Neural cell (in vitro differentiated cells): Measurements from ENCODE around the gene GABPB2. TPM values are rescaled to one million over a fixed set of nuclear protein-coding genes. Genes with fewer than 3 reads are reported as not detected.
A peak's percentile ranks its signal among the peaks of the same experiment; 100 is the strongest.

ENCODE experiments used
- H2AFZ ChIP-seq: fragments of 200-600, 300-800 bp; sonication (generic), shearing (Covaris generic); 2 replicates; pipeline ENCODE4 v1.6.0; 2014; ENCODE audit warnings: low read depth, mild to moderate bottlenecking, antibody characterized with exemption, low read length, moderate library complexity
- H3F3A ChIP-seq: fragments of 200-600 bp; shearing (Covaris generic); 2 replicates; pipeline ENCODE4 v1.6.1; 2016; ENCODE audit warnings: mild to moderate bottlenecking, moderate library complexity, mixed read lengths, antibody characterized with exemption, low read length; ENCODE audit not compliant: insufficient read depth, poor library complexity, severe bottlenecking
- H3K27ac ChIP-seq: fragments of 200-600, 300-800 bp; sonication (generic), shearing (Covaris generic); 2 replicates; pipeline ENCODE4 v1.5.1; 2014; ENCODE audit warnings: mild to moderate bottlenecking, low read length, moderate library complexity
- H3K27me3 ChIP-seq: fragments of 300-800, 200-600 bp; sonication (generic), shearing (Covaris generic); 2 replicates; pipeline ENCODE4 v1.6.0; 2014; ENCODE audit warnings: mild to moderate bottlenecking, low read depth, low read length, moderate library complexity; ENCODE audit not compliant: insufficient read depth
- H3K36me3 ChIP-seq: fragments of 300-800, 200-600 bp; sonication (generic), shearing (Covaris generic); 2 replicates; pipeline ENCODE4 v1.5.1; 2014; ENCODE audit warnings: mild to moderate bottlenecking, antibody characterized with exemption, low read length, moderate library complexity; ENCODE audit not compliant: insufficient read depth
- H3K4me2 ChIP-seq: fragments of 300-800, 200-600 bp; sonication (generic), shearing (Covaris generic); 2 replicates; pipeline ENCODE4 v1.6.0; 2014; ENCODE audit warnings: mild to moderate bottlenecking, low read length
- H3K4me3 ChIP-seq: fragments of 300-800, 200-600 bp; sonication (generic), shearing (Covaris generic); 2 replicates; pipeline ENCODE4 v1.5.1; 2014; ENCODE audit warnings: mild to moderate bottlenecking, low read length, moderate library complexity
- H3K79me2 ChIP-seq: fragments of 200-600 bp; shearing (Covaris generic); replicated peaks from 2 replicates; pipeline ENCODE4 v1.6.0; 2014; ENCODE audit warnings: mild to moderate bottlenecking, low read length, moderate library complexity; ENCODE audit not compliant: insufficient read depth
- H3K9ac ChIP-seq: fragments of 300-800, 200-600 bp; sonication (generic), shearing (Covaris generic); 2 replicates; pipeline ENCODE4 v1.6.1; 2016; ENCODE audit warnings: mild to moderate bottlenecking, low read length, mixed read lengths
- H3K9me2 ChIP-seq: fragments of 200-600 bp; shearing (Covaris generic); 2 replicates; pipeline ENCODE4 v1.6.1; 2016; ENCODE audit warnings: mild to moderate bottlenecking, low read length, mixed read lengths; ENCODE audit not compliant: insufficient read depth
- H3K9me3 ChIP-seq: fragments of 200-600, 300-800 bp; sonication (generic), shearing (Covaris generic); 2 replicates; pipeline ENCODE4 v1.6.1; 2016; ENCODE audit warnings: mild to moderate bottlenecking, mixed run types, low read length, moderate library complexity, mixed read lengths
- H4K20me1 ChIP-seq: fragments of 200-600 bp; shearing (Covaris generic); 2 replicates; pipeline ENCODE4 v1.6.1; 2016; ENCODE audit warnings: mild to moderate bottlenecking, mixed run types; ENCODE audit not compliant: insufficient read depth
- CTCF ChIP-seq: fragments of 450-650 bp; IDR thresholded peaks from 2 replicates; pipeline ENCODE4 v1.5.1; 2014; ENCODE audit warnings: antibody characterized with exemption, mild to moderate bottlenecking, moderate library complexity; ENCODE audit not compliant: poor library complexity, severe bottlenecking
- EP300 ChIP-seq: fragments of 450-650 bp; conservative IDR thresholded peaks from 2 replicates; pipeline ENCODE4 v1.6.1; 2014; ENCODE audit warnings: antibody characterized with exemption, mild to moderate bottlenecking, moderate library complexity; ENCODE audit not compliant: poor library complexity, severe bottlenecking
- EZH2 ChIP-seq: fragments of 200-600, 300-800 bp; shearing (Covaris generic), sonication (generic); IDR thresholded peaks from 2 replicates; pipeline ENCODE4 v1.6.1; 2014; ENCODE audit warnings: antibody characterized with exemption, low read length, borderline replicate concordance, mild to moderate bottlenecking; ENCODE audit not compliant: insufficient read depth, poor library complexity, severe bottlenecking
- MXI1 ChIP-seq: fragments of 450-650 bp; conservative IDR thresholded peaks from 2 replicates; pipeline ENCODE4 v1.6.1; 2014; ENCODE audit warnings: antibody characterized with exemption, mild to moderate bottlenecking; ENCODE audit not compliant: poor library complexity, severe bottlenecking
- POLR2AphosphoS5 ChIP-seq: IDR thresholded peaks from 2 replicates; pipeline ENCODE4 v1.6.1; 2012
- RAD21 ChIP-seq: fragments of 450-650 bp; conservative IDR thresholded peaks from 2 replicates; pipeline ENCODE4 v1.6.1; 2014; ENCODE audit warnings: antibody characterized with exemption, mild to moderate bottlenecking, moderate library complexity
- SMC3 ChIP-seq: fragments of 450-650 bp; conservative IDR thresholded peaks from 2 replicates; pipeline ENCODE4 v1.6.1; 2014; ENCODE audit warnings: antibody characterized with exemption, mild to moderate bottlenecking, moderate library complexity; ENCODE audit not compliant: poor library complexity
- TAF1 ChIP-seq: IDR thresholded peaks from 2 replicates; pipeline ENCODE4 v1.6.1; 2012; ENCODE audit warnings: low read depth
- polyA plus RNA-seq: library from polyadenylated mRNA; depleted of rRNA; stranded (reverse); fragments of >200 nt; gene quantifications from 2 replicates; pipeline ENCODE4 v1.2.3, GENCODE V29; 2014
- TF ChIP-seq, protein P1 (sequence below): IDR thresholded peaks from 2 replicates; pipeline ENCODE4 v1.6.1; 2012; ENCODE audit warnings: borderline replicate concordance

The GABPB2 gene
- polyA plus RNA-seq, 1 donor from 2014 or later: 4.1 TPM

- no peaks in the 10 kb centered on the region for H3K9me3 ChIP-seq
- H3K4me3 ChIP-seq: peak overlapping the region; percentile 69
- no peaks in the 10 kb centered on the region for H3K9me2 ChIP-seq
- no peaks in the 10 kb centered on the region for H4K20me1 ChIP-seq
- peak overlapping the region; percentile 95 for H3K4me2 ChIP-seq
- peaks cover 66% of the 10 kb centered on the region for H3K79me2 ChIP-seq
- TF ChIP-seq TAF1: no peak
- no peak for TF ChIP-seq CTCF
- no peak for TF ChIP-seq MXI1
- no peak for TF ChIP-seq EZH2
- TF ChIP-seq POLR2AphosphoS5: no peak
- TF ChIP-seq EP300: no peak
- TF ChIP-seq SMC3: no peak
- TF ChIP-seq, protein P1, sequence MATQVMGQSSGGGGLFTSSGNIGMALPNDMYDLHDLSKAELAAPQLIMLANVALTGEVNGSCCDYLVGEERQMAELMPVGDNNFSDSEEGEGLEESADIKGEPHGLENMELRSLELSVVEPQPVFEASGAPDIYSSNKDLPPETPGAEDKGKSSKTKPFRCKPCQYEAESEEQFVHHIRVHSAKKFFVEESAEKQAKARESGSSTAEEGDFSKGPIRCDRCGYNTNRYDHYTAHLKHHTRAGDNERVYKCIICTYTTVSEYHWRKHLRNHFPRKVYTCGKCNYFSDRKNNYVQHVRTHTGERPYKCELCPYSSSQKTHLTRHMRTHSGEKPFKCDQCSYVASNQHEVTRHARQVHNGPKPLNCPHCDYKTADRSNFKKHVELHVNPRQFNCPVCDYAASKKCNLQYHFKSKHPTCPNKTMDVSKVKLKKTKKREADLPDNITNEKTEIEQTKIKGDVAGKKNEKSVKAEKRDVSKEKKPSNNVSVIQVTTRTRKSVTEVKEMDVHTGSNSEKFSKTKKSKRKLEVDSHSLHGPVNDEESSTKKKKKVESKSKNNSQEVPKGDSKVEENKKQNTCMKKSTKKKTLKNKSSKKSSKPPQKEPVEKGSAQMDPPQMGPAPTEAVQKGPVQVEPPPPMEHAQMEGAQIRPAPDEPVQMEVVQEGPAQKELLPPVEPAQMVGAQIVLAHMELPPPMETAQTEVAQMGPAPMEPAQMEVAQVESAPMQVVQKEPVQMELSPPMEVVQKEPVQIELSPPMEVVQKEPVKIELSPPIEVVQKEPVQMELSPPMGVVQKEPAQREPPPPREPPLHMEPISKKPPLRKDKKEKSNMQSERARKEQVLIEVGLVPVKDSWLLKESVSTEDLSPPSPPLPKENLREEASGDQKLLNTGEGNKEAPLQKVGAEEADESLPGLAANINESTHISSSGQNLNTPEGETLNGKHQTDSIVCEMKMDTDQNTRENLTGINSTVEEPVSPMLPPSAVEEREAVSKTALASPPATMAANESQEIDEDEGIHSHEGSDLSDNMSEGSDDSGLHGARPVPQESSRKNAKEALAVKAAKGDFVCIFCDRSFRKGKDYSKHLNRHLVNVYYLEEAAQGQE: no peak
- no peak for TF ChIP-seq RAD21
- H3K9ac ChIP-seq: peak overlapping the region; percentile 98
- peaks cover 10% of the 10 kb centered on the region for H3F3A ChIP-seq
- H3K27ac ChIP-seq: peak overlapping the region; percentile 99
- peak overlapping the region; percentile 22 for H2AFZ ChIP-seq
- H3K36me3 ChIP-seq: peaks cover 4% of the 10 kb centered on the region
- H3K27me3 ChIP-seq: no peaks in the 10 kb centered on the region
These were observed 11.9 kb upstream of the GABPB2 start for GRCh38 chr1:151058692-151059091.

DNA sequence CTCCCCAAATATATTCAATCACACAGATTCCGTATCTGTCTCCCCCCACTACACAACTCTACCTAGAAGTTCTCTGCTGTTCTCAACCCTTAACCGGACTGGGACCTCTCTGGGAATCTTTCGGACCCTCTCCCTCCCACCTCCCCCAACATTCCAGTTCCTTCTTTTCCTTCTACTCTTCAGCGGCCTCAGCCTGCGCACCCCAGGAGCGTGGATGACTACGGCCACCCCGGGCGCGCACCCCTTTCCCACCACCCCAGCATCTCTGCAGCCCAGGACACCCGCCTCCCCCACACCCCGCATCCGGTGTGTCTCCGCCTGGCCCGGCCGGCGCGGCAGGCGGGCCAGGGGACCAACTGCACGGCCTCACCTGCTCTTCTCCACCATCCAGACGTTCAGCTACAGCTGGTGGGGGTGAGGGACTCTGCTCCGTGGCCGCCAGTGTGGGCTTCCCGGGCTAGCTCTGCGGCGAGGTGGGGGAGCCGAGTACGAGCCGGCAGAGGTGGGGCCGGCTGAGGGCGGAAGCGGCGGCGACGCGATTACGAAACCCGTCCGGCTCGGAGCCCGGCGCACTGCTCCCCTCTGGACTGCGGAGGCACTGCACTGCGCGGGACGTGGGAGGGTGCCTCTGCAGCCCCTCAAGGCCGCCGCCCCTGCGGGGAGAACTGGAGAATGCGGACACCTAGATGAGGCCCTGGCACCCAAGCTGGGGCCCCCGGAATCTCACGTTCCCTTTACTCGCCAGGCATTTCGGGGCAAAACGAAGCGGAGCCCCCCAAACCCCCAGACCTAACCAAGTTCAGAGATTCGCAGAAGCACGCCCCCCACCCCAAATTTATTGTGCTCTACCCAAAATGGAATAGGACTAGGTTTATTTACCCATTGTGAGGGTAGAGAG is 11.2 kb upstream of the GABPB2 start, which contains the start of gene CDC42SE1:
CDC42SE1 (minus strand) TSS at position 514 of the 898 bp plus-strand sequence. CDS start 3,892 bp downstream, outside the sequence.
- Histone ChIP-seq H3K27ac (peak within 1 kb of the TSS; percentile 99), H3K79me2 (peaks cover 73% of the 10 kb centered on the region), H3K36me3 (peaks cover 4% of the 10 kb centered on the region), H4K20me1 (no peaks in the 10 kb centered on the region), H3K9me2 (no peaks in the 10 kb centered on the region), H3K9ac (peak within 1 kb of the TSS; percentile 98), H3K4me3 (peak within 1 kb of the TSS; percentile 69), H3K27me3 (no peaks in the 10 kb centered on the region), H2AFZ (peak within 1 kb of the TSS; percentile 22), H3K4me2 (peak within 1 kb of the TSS; percentile 95), H3K9me3 (no peaks in the 10 kb centered on the region), H3F3A (peaks cover 10% of the 10 kb centered on the region)
- peak; percentile 92 for TF ChIP-seq CTCF
- peak; percentile 55 for TF ChIP-seq EP300
- peak; percentile 91 for TF ChIP-seq TAF1
- TF ChIP-seq SMC3: peak; percentile 56
- peak; percentile 50 for TF ChIP-seq RAD21
- TF ChIP-seq, protein P1: no peak
- no peak for TF ChIP-seq EZH2
- TF ChIP-seq POLR2AphosphoS5: peak; percentile 92
- TF ChIP-seq MXI1: peak; percentile 63
